Testis (tissue), 3 donors: Measurements from ENCODE around the gene MS4A18. TPM values are rescaled to one million over a fixed set of nuclear protein-coding genes. Genes with fewer than 3 reads are reported as not detected.
"Not testable (repeated sequence)": the region's sequence is repeated elsewhere in the genome, so short reads cannot be mapped to it uniquely, and the experiment has no call there.

Source experiments
- DNase-seq: peaks from one replicate; pipeline ENCODE4 v3.0.0-alpha.2; 2019
- H3K27ac ChIP-seq, 2 donors: fragments of 200-600 bp; sonication (generic); one replicate each; pipeline ENCODE4 v1.5.1; 2019
- H3K27me3 ChIP-seq: fragments of 200-600 bp; sonication (generic); one replicate; pipeline ENCODE4 v1.5.1; 2019
- H3K36me3 ChIP-seq: fragments of 200-600 bp; sonication (generic); one replicate; pipeline ENCODE4 v1.5.1; 2017; ENCODE audit warnings: low read depth; ENCODE audit errors: missing control alignments
- H3K4me1 ChIP-seq: fragments of 200-600 bp; sonication (generic); one replicate; pipeline ENCODE4 v1.5.1; 2019
- H3K4me3 ChIP-seq, 2 donors: fragments of 200-600 bp; sonication (generic); one replicate each; pipeline ENCODE4 v1.5.1; 2017 to 2019
- H3K9me3 ChIP-seq: fragments of 200-600 bp; sonication (generic); one replicate; pipeline ENCODE4 v1.5.1; 2017
- POLR2A ChIP-seq: fragments of 450-650 bp; IDR thresholded peaks from one replicate; pipeline ENCODE4 v1.6.1; 2017; ENCODE audit warnings: antibody characterized with exemption, mild to moderate bottlenecking, moderate library complexity
- WGBS, 2 donors: methylation state at CpG; one replicate each; pipeline ENCODE4 v1.1.5; 2018; 5-methylcytosine and 5-hydroxymethylcytosine counted together
- intact Hi-C: fragments of 100-400 bp; cut with DNase I; formaldehyde crosslinking; loops from one replicate; pipeline ENCODE4 v1.15.1; 2023; ENCODE audit warnings: low total_unique reads
- polyA plus RNA-seq: library from polyadenylated mRNA; stranded (reverse); fragments of 350-450 nt; fragmentation: Illumina TruSeq; extraction: RNeasy Lipid Tissue Mini Kit (QIAGEN cat#74804); gene quantifications from one replicate; pipeline ENCODE4 v1.2.3, GENCODE V29; 2014; ENCODE audit warnings: low read depth, low replicate concordance; ENCODE audit not compliant: insufficient read depth
- total RNA-seq, 2 donors: library from RNA; depleted of rRNA; stranded (reverse); fragments of >200 nt; gene quantifications; one replicate each; pipeline ENCODE4 v1.2.3, GENCODE V29; 2016
- TF ChIP-seq, protein P1 (sequence below), 3 experiments: fragments of 450-650 bp in 2 of 3; fragments of 200-600 bp in 1 of 3; sonication (generic) in 1 of 3; IDR thresholded peaks; one replicate each; pipeline ENCODE4 v1.5.1; 2016 to 2019; ENCODE audit warnings: antibody characterized with exemption in 3 of 3, mild to moderate bottlenecking in 2 of 3, moderate library complexity in 1 of 3

Gene MS4A18
- total and polyA plus RNA-seq, 3 donors from 2014 or later, result 0.50 to 0.96 TPM; not detected in 1

DNA sequence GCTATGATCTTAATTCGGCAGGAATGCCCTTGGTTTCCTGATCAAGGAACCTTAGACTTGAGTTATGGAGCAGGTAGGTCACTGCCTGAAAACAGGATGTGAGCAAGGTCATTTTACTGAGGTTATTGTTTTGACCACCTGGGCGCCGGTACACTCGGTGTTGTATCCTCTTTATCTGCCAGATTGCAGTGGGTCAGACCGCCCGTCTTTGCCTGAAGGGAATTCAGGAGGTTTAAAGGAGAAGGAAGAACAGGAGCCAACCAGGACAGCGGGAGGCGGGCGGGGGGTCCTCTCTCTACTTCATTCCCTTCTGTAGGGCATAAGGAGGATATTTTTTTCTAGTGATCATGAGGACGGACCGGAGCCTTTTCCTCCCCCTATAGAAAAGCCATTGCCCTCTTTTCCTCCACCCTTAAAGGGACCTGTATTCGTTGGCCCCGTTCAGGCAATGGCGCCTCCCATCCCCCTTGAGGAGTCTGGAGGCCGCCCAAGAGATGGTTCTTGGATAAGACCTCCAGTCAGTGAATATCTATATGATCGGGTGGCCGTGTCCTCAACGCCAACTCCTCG, 32.8 kb downstream of the MS4A18 start:
- intact Hi-C loops, result no loop called here
- TF ChIP-seq, protein P1, sequence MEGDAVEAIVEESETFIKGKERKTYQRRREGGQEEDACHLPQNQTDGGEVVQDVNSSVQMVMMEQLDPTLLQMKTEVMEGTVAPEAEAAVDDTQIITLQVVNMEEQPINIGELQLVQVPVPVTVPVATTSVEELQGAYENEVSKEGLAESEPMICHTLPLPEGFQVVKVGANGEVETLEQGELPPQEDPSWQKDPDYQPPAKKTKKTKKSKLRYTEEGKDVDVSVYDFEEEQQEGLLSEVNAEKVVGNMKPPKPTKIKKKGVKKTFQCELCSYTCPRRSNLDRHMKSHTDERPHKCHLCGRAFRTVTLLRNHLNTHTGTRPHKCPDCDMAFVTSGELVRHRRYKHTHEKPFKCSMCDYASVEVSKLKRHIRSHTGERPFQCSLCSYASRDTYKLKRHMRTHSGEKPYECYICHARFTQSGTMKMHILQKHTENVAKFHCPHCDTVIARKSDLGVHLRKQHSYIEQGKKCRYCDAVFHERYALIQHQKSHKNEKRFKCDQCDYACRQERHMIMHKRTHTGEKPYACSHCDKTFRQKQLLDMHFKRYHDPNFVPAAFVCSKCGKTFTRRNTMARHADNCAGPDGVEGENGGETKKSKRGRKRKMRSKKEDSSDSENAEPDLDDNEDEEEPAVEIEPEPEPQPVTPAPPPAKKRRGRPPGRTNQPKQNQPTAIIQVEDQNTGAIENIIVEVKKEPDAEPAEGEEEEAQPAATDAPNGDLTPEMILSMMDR (IDR thresholded peaks at IDR 0.05), result no peak
- TF ChIP-seq POLR2A, result no peak
- Histone ChIP-seq H3K4me1 (no peaks in the 10 kb centered on the region), H3K27ac (no peak overlapping the region), H3K27me3 (no peaks in the 10 kb centered on the region), H3K4me3 (no peak overlapping the region), H3K9me3 (no peaks in the 10 kb centered on the region), H3K36me3 (no peaks in the 10 kb centered on the region)
- 65 to 69% methylated on average over 19 of the region's 19 CpGs for WGBS, 2 donors
- no peak for DNase-seq

DNA sequence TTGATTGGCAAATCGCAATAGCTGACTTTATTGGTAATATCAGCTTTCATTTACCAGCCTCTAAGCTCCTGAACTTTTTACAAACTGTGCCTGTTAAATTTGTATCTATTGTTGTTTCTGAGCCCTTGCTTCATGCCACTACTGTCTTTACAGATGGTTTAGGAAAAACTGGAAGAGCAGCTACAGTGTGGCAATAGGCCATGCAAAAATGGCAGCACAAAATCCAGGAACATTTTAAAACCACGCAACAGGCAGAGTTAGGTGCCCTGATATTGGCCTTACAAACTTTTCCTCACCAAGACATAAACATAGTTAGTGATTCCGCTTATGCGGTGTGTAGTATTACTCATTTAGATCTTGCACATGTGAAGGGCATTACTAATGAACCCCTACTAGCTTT, 34.2 kb downstream of the MS4A18 start:
- WGBS, 2 donors, result 88 to 95% methylated on average over 4 of the region's 4 CpGs
- H3K9me3 ChIP-seq, intact Hi-C loops, H3K4me3 ChIP-seq, H3K27ac ChIP-seq, H3K27me3 ChIP-seq, DNase-seq, H3K4me1 ChIP-seq, H3K36me3 ChIP-seq: not testable (repeated sequence)

DNA sequence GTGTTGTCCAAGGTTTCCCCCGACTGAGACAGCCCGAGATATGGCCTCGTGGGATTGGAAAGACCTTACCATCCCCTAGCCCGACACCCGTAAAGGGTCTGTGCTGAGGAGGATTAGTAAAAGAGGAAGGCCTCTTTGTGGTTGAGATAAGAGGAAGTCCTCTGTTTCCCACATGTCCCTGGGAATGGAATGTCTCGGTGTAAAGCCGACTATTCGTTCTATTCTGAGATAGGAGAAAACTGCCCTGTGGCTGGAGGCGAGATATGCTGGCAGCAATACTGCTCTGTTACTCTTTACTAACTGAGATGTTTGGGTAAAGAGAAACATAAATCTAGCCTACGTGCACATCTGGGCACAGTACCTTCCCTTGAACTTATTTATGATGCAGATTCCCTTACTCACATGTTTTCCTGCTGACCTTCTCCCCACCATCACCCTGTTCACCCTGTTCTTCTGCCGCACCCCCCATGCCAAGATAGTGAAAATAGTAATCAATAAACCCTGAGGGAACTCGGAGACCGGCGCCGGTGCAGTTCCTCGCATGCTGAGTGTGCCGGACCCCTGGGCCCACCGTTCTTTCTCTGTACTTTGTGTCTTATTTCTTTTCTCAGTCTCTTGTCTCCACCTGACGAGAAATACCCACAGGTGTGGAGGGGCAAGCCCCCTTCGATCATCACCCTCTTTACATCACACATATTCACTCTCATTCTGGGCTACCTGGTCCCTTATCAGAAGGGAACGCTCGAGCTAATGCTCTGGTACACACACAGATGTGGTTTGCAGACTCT, 35.1 kb downstream of the MS4A18 start:
- 62 to 63% methylated on average over 22 of the region's 22 CpGs for WGBS, 2 donors
- H3K9me3 ChIP-seq, H3K27me3 ChIP-seq, intact Hi-C loops, H3K27ac ChIP-seq, H3K4me1 ChIP-seq, H3K36me3 ChIP-seq, DNase-seq, H3K4me3 ChIP-seq: not testable (repeated sequence)

DNA sequence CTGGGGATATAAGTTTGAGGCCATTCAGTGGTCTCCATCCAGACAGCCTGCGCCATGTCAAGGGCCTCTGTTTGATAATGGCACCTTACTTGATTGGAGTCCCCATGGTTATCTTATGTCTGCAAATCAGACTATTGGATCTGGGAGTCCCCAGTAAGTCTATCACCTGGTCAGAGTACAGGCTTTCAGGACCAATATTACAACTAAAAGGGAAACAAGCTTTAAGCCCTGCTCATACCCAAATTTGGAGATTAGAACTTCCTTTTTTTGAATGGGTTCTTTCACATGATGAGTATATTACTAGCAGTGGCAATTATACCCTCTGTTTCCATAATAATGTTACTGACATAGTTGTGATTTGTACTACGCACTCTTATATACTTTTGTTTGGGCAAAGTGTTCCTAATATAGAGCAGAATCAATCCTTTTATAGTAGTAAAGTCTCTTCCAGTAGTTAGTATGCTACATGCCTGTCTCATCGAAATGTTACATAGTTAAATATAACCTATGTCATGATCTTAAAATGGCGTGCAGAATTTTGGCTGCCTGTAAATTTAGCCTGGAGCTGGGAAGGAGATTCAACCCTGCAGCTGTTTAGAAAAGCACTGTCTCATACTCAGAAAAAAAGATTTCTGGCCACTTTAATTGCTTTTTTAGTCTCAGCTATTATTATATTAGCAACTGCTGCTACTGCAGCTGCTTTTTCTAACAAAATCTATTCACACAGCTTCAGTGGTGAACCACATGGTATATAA, 37.1 kb downstream of the MS4A18 start:
- intact Hi-C loops, result no loop called here
- Histone ChIP-seq H3K9me3 (no peaks in the 10 kb centered on the region), H3K27me3 (no peaks in the 10 kb centered on the region), H3K4me1 (no peaks in the 10 kb centered on the region), H3K27ac (no peak overlapping the region), H3K4me3 (no peak overlapping the region), H3K36me3 (no peaks in the 10 kb centered on the region)
- no peak for DNase-seq
- TF ChIP-seq, protein P1 (IDR thresholded peaks at IDR 0.05), result no peak
- TF ChIP-seq POLR2A, result no peak
- WGBS, 2 donors, result 87 to 89% methylated on average over 4 of the region's 4 CpGs

DNA sequence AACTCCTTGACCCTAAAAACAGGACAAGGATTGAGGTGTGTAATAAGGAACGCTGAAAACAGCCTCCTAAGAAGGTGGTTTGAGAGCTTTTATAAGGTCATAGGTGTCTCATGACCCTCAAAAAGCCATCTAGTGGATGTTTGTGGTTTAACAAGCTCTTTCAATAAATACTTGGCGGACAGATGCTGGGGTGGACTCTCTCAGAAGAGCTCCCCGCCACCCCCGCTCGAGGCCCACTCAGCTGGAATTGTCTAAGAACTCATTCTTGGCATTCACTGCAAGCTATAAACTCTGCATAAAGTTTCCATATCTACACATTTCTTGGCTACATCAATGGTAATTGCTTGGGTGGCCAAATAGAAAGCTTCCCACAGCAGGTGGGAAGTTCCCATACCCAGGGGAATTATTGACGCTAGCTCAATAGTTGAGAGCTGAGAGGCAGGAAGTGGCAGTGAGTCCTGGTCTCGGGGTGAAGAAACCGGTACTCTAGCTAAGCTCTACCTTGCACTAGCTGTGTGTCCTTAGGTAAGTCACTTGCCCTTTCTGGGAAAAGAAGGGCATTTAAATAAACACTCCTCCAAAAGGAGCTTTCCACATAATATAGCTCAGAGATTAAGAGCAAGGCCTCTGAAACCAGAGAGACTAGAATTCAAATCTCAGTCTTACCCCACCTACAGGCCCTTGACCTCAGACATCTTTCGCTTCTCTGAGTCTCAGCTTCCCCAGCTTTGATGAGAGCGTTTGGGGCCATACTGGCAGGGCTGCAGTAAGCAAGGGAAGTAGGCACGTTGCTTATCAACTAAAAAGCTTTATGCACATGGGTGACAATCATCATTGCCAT, 38.6 kb downstream of the MS4A18 start:
- H3K4me3 ChIP-seq, result no peak overlapping the region
- 73 to 83% methylated on average over 11 of the region's 11 CpGs for WGBS, 2 donors
- no peaks in the 10 kb centered on the region for H3K4me1 ChIP-seq
- intact Hi-C loops, result no loop called here
- H3K9me3 ChIP-seq, result no peaks in the 10 kb centered on the region
- H3K27ac ChIP-seq, result no peak overlapping the region
- TF ChIP-seq, protein P1 (IDR thresholded peaks at IDR 0.05), result peak in 2 of 3 experiments; percentile 19 to 22
- TF ChIP-seq POLR2A, result no peak
- H3K36me3 ChIP-seq, result no peaks in the 10 kb centered on the region
- H3K27me3 ChIP-seq, result no peaks in the 10 kb centered on the region
- DNase-seq, result no peak
